MV-4-11 (cell line): Measurements from ENCODE around the gene KLHL8.
"Not testable (repeated sequence)": the region's sequence is repeated elsewhere in the genome, so short reads cannot be mapped to it uniquely, and the experiment has no call there.

Experiments
- DNase-seq: peaks from one replicate; lab custom pipeline; 2025; lab: John Stamatoyannopoulos, UW

KLHL8 gene

DNA sequence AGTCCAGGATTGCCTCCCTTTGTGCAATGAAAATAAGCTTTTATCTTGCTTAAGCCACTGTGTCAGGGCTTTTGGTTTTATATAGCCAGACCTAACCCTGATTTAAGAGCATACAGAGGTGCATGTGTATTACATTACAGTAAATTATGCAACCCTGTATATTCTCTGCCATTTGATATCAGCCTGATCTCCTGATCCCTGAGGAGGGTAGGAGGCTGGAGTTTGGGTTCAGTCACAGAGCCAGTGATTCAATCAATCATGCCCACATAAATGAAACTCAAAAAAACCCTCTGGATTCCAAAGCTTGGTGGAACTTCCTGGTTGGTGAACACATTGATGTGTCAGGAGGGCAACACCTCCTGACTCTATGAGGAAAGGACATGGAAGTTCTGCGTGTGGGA is 7.3 kb upstream of the KLHL8 start:
- no peak for DNase-seq

DNA sequence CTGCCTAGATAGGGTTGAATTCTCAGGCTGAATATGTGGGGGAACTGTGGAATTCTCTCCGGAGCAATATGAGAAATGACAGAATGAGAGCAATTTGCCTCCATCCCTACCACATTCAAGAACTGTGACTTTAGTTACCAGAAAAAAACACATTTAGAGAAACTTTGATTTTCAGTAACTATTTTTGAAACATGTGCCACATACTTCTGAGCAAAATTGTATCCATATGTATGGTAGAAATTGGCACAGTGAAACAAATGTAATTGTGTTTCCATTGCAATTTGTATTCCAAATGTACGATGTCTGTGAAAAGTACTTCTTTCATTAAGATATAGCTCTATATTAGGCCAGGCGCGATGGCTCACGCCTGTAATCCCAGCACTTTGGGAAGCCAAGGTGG is 5.5 kb upstream of the KLHL8 start:
- DNase-seq: no peak

- no peak for DNase-seq
Measured at GRCh38 chr4:87224141-87224923, 3.9 kb upstream of the KLHL8 start.

- DNase-seq: peak; percentile 19
Measured at GRCh38 chr4:87219632-87220093, 755 bp downstream of the KLHL8 start.

DNA sequence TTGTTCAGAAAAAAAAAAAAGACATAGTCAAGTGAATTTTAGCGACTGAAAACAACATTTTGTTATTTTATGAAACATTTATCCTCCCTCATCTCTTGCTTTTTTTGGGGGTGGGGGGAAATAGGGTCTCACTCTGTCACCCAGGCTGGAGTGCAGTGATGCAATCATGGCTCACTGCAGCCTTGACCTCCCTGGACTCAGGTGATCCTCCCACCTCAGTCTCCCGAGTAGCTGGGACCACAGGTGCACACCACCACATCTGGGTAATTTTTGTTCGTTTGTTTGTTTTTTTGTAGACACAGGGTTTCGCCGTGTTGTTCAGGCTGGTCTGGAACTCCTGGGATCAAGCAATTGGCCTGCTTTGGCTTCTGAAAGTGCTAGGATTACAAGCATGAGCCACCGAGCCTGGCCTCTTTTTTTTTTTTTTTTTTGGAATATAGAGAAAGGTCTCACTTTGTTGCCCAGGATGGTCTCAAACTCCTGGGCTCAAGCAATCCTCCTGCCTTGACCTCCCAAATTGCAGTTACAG is 3.1 kb downstream of the KLHL8 start:
- DNase-seq: not testable (repeated sequence)

GRCh38 chr4:87216469-87216868 is 3.9 kb downstream of the KLHL8 start:
- no peak for DNase-seq

- no peak for DNase-seq
Measured at GRCh38 chr4:87213421-87214075, 6.9 kb downstream of the KLHL8 start.

DNA sequence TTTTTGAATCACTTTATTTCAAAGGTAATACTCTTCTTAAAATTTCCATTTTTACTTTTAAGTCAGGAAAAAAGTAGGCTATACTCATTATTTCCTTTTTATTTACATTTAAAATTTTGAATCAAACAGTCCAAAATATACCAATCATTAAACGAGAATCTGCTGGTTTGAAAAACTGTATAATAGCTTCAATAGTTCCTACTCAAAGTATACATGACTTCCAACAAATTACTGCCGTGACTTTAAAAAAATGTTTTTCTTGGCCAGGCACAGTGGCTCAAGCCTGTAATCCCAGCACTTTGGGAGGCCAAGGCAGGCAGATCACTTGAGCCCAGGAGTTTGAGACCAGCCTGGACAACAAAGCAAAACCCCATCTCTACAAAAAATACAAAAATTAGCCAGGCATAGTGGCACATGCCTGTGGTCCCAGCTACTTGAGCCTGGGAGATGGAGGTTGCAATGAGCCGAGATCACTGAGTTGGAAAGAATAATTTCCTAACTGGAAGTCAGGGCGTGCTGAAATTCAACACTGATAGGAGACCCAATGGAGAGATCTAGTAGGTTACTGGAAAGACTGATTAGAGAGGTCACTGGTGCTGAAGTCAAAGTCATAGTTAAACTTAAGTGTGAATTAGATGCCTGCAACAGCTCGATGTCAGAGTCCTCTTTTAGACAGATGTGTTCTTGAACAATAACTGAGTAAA is 9.0 kb downstream of the KLHL8 start:
- no peak for DNase-seq

- DNase-seq: peak; percentile 93
Measured at GRCh38 chr4:87209696-87210095, 10.7 kb downstream of the KLHL8 start.

GRCh38 chr4:87209182-87209581 is 11.2 kb downstream of the KLHL8 start:
- no peak for DNase-seq

DNA sequence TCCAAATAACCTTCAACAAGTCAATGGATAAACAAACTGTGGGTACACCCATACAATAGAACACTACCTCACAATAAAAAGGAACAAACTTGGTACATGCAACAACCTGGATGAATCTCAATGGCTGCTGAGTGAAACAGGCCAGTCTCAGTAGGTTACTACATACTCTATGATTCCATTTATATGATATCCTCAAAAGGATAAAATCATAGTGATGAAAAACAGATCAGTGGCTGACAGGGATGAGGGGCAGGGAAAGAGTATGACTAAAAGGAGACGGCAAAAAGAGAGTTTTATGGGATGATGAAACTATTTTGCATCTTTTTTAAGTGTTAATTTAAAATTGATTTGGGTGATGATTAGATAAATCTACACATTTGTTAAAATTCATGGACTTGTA is 15.9 kb downstream of the KLHL8 start:
- DNase-seq: no peak

GRCh38 chr4:87196927-87197326 is 23.5 kb downstream of the KLHL8 start:
- no peak for DNase-seq

- DNase-seq: no peak
Measured at GRCh38 chr4:87196146-87196545, 24.3 kb downstream of the KLHL8 start.

- DNase-seq: no peak
Measured at GRCh38 chr4:87193958-87194675, 26.3 kb downstream of the KLHL8 start.

DNA sequence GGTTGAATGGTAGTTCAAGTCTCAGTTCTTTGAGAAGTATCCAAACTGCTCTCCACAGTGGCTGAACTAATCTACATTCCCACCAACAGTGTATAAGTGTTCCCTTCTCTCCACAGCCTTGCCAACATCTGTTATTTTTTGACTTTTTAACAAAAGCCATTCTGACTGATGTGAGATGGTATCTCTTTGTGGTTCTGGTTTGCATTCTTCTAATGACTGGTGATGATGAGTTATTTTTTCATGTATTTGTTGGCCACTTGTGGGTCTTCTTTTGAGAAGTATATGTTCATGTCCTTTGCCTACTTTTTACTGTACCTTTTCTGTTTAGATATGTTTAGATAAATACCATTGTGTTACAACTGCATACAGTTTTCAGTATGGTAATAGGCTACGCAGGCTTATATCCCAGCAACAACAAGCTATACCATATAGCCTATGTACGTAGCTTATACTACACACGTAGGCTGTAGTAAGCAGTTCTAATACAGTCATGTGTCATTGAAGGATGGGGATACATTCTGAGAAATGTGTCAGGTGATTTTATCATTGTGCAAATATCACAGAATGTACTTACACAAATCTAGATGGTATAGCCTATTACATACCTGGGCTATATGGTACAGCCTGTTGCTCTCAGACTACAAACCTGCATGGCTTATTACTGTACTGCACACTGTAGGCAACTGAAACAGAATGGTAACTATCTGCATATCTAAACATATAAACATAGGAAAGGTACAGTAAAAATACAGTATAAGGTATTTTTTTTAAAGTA is 28.1 kb downstream of the KLHL8 start:
- DNase-seq: no peak

DNA sequence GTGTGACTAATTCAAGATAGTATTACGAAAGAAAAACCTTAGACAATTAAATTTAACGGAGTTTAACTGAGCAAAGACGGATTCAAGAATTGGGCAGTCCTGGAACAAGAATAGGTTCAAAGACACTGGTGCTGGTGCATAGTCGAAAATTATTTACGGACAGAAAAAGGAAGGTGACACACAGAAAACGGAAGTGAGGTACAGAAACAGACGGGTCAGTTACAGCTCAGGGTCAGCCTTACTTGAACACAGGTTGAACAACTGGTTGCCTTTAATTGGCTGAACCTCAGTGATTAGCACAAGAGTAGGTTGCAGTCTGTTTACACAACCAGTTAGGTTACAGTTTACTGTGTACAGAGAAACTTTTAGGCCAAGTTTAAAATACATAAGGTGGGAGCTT is 31.5 kb downstream of the KLHL8 start:
- DNase-seq: no peak

DNA sequence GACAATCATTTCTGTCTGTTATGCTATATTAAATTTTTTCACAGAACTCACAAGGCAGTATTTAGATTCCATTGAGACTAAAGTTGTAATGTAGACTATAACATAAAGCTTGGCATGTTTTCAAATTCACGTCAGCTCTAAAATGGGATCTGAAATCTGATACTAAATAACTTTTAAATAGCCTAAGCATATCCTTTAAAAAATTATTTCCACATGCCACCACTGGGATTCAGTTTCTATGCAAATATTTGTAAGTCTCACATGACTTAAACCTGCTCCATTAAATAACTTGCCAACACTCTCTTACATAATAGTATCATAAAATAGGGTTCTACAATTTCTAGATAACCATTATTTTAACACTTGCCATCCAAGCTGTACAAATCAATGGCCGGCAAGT is 32.4 kb downstream of the KLHL8 start:
- no peak for DNase-seq

GRCh38 chr4:87185146-87185870 is 35.1 kb downstream of the KLHL8 start:
- DNase-seq: peak; percentile 38

- DNase-seq: no peak
Measured at GRCh38 chr4:87180767-87181166, 39.7 kb downstream of the KLHL8 start.

DNA sequence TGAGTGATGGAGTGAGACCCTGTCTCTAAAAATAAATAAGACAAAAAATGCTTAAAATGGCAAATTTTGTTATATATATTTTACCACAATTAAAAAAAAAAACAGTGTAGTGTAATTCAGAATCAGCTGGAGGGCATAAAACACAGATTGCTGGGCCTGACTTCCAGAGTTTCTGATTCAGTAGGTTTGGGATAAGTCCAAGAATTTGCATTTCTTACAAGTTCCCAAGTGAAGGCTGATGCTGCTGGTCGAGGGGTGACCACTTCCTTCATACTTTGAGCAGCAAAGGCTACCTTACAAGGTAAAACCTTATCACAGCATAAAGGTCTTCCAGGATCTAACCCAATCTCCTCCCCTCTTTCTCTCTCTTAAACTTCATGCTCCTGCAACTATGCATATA is 40.7 kb downstream of the KLHL8 start:
- no peak for DNase-seq

DNA sequence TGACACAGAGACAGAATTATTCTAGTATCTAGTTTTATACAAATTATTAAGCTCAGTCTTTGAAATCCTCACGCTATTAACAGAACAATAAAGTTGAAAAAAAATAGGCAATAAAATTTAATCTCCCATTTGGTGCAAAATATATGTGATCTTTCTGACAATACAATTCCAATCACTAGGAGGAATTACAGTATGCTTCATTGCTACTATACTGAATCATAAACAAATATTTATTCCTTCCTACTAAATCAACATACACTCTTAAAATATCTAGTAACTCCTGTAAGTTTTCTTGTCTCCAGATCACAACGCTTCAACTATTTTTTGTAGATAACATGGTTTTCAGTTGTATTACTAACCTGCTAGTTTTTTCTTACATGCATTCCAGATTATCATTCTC is 45.7 kb downstream of the KLHL8 start:
- DNase-seq: no peak
